Activated CD8-positive, alpha-beta memory T cell treated with anti-CD3 and anti-CD28 coated beads, Interleukin-2, amount 10 ng/mL, durations not matched to agents 7 days and 5 days (primary cell): Measurements from ENCODE around the gene TACC3. TPM values are rescaled to one million over a fixed set of nuclear protein-coding genes. Genes with fewer than 3 reads are reported as not detected.

Source experiments
- ATAC-seq: fragments of 150-1000 bp; cut with Tn5 transposase; one replicate; pipeline ENCODE4 v1.10.0; 2021; ENCODE audit warnings: moderate library complexity
- CTCF ChIA-PET: fragments of 350-600 bp; sonication (Branson Sonifier 250); formaldehyde crosslinking; loops from one replicate; lab custom pipeline; 2021; ENCODE audit warnings: antibody characterized with exemption; lab: Charles Lee
- DNase-seq: peaks from one replicate; pipeline ENCODE4 v3.0.0-alpha.2; 2020
- H3K27ac Mint-ChIP-seq: one replicate; pipeline ENCODE4 v1.8.0; 2021; ENCODE audit warnings: mild to moderate bottlenecking, mixed read lengths
- H3K27me3 Mint-ChIP-seq: one replicate; pipeline ENCODE4 v1.8.0; 2021; ENCODE audit warnings: mixed read lengths
- H3K36me3 Mint-ChIP-seq: one replicate; pipeline ENCODE4 v1.8.0; 2021; ENCODE audit warnings: mild to moderate bottlenecking, mixed read lengths
- H3K4me1 Mint-ChIP-seq: one replicate; pipeline ENCODE4 v1.8.0; 2021; ENCODE audit warnings: mixed read lengths
- H3K4me3 Mint-ChIP-seq: one replicate; pipeline ENCODE4 v1.8.0; 2021; ENCODE audit warnings: mild to moderate bottlenecking, moderate library complexity, mixed read lengths
- H3K9me3 Mint-ChIP-seq: one replicate; pipeline ENCODE4 v1.8.0; 2022; ENCODE audit warnings: low read depth, mixed read lengths
- total RNA-seq, 2 experiments: library from RNA; stranded (reverse); gene quantifications; one replicate each; pipeline ENCODE4 v1.2.3, GENCODE V29; 2021

Gene TACC3
- total RNA-seq, 2 experiments from 2014 or later: 246 to 315 TPM

DNA sequence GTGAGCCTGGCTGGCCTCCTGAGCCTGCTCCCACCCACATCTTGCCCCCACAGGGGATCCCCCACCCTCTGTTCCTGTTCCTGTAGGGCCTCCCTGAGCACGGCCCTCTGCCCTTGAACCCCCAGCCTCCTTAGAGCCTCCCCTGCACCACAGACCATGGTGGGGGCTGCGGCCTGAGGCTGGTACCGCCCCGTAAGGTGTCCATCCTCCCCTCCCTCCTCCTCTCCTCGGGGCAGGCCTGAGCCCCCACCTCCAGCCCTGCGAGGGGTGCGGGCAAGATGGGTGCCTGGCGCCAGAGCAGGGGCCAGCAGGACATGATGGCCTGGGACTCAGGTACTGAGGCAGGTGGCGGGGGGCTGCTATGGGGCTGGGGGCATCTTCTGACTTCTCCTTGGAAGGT lies 43.3 kb downstream of the TACC3 start:
- no peak overlapping the region for H3K4me3 Mint-ChIP-seq
- H3K27me3 Mint-ChIP-seq: peaks cover 21% of the 10 kb centered on the region
- no peak overlapping the region for H3K27ac Mint-ChIP-seq
- no peak for DNase-seq
- no peak for ATAC-seq
- H3K9me3 Mint-ChIP-seq: no peaks in the 10 kb centered on the region
- H3K36me3 Mint-ChIP-seq: no peaks in the 10 kb centered on the region
- CTCF ChIA-PET: interaction anchor here (1.0 kb wide), 1 partner anchor 18 kb away, joined by 3 read pairs; no protein-coding TSS in a partner anchor
- H3K4me1 Mint-ChIP-seq: no peaks in the 10 kb centered on the region

DNA sequence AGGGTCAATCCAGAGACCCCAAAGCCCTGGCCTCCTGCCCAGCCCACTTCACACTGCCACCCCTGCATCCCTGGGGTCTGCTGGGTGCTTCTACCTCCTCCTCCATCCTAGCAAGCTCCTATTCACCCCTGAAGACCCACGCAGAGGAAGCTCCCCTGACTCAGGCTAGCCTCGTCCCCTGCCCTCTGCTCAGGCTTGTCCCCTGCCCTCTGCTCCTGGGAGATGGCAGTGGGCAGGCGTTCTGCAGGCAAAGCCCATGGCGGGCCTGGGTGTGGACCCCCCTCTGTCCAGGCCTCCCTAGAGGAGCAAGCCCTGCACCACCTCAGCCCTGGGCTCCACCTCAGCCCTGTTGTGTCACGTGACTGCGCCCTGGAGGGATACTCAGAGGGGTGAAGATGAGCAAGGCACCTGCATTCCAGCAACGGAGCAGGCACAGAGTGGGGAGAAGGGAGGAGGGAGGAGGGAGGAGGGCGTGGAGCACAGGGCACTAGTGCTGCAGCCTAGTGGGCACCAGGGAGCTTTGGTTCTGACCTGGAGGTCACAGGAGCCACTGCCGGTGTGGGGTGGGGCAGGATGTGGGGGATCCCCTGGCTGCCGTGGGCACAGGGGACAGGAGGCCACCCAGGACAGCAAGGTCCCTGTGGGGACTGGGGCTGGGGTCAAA lies 44.2 kb downstream of the TACC3 start:
- Mint-ChIP-seq H3K36me3 (no peaks in the 10 kb centered on the region), H3K4me3 (no peak overlapping the region), H3K4me1 (no peaks in the 10 kb centered on the region), H3K27ac (no peak overlapping the region), H3K27me3 (peaks cover 21% of the 10 kb centered on the region), H3K9me3 (no peaks in the 10 kb centered on the region)
- CTCF ChIA-PET: interaction anchor here (1.0 to 1.2 kb wide), 2 partner anchors 18 to 19 kb away, joined by 3 read pairs; no protein-coding TSS in a partner anchor
- DNase-seq (no peak), ATAC-seq (no peak)

DNA sequence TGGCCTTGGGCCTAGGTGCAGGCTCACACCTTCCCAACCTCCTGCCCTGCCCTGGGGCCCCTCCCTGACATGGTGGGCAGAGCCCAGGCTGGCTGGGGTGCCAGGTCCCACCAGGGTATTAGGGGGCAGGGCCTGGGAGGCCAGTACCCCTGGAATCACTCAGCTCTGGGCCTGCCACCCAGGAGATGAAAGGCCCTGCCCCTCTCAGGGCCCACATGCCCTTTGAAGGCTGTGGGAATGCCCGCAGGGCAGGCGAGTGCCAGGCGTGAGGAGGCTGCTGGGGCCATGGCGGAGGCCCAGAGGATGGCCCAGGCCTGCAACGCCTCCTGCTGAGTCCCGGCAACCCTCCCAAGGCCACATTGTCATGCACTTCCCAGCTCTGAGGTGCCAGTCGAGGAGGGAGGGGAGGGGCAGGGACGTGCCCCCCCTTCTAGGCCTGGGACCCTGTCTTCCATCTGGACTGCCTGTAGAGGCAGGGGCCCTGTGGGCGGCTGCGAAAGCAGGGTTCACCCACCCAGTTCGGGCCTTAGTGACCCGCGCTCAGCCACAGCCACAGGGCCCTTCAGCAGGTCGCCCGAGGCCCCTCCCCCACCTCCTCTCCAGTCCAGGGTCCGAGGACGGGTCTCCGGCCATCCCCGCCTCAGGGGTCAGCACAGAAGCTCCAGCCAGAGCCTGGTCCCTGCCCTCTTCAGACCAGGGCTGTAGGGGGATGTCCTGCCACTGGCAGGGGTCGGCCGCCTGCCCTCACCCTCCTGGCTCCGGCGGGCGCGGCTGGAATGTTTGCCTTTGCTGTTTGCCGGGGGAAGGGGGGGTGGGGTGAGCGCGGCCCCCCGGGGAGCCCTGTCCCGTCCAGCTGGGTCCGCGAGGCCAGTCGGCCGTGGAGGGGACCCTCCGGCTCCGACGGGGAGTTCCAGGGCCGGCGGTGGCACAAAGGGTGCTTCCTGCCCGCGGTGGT lies 45.1 kb downstream of the TACC3 start:
- no peaks in the 10 kb centered on the region for H3K36me3 Mint-ChIP-seq
- no peaks in the 10 kb centered on the region for H3K4me1 Mint-ChIP-seq
- no peak overlapping the region for H3K27ac Mint-ChIP-seq
- no peaks in the 10 kb centered on the region for H3K9me3 Mint-ChIP-seq
- CTCF ChIA-PET: interaction anchor here (1.2 kb wide), 1 partner anchor 18 kb away, joined by 3 read pairs; no protein-coding TSS in a partner anchor
- H3K4me3 Mint-ChIP-seq: no peak overlapping the region
- peaks cover 21% of the 10 kb centered on the region for H3K27me3 Mint-ChIP-seq
- DNase-seq (no peak), ATAC-seq (no peak)

DNA sequence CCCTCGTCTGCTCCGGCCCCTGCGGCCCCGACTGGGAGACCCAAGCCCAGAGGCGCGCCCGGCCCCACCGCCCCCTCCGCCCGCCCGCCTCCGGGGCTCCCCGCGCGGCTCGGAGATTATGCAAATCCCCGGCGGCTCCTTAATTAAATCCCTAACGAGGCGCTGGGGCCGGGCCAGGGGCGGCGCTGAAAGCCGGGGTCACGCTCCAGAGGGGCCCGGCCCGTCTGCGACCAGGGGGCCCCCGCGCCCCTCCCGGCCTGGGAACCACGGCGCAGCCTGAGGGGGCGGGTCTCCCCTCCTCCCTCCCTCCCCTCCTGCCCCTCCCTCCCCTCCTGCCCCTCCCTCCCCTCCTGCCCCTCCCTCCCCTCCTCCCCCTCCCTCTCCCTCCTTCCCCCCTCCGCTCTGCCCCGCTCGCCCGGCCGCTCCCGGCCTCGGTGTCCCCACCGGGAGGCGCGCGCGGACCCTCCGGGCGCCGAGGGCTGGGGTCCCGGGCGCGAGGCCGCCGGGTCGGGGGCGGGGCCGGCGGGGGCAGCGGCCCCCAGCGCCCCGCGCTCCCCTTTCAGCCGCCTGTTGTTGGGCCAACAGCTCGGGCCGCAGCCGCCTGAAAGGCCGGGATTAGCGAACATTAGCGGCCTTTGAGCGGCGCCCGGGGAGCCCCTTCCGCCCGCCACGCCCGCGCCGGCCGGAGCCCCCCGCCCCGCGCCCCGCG lies 45.9 kb downstream of the TACC3 start:
- CTCF ChIA-PET: interaction anchor here (1.1 to 1.2 kb wide), 2 partner anchors 15 to 19 kb away, joined by 4 read pairs; no protein-coding TSS in a partner anchor
- DNase-seq (no peak), ATAC-seq (no peak)
- peaks cover 2% of the 10 kb centered on the region for H3K4me1 Mint-ChIP-seq
- H3K36me3 Mint-ChIP-seq: no peaks in the 10 kb centered on the region
- H3K27me3 Mint-ChIP-seq: peaks cover 21% of the 10 kb centered on the region
- no peak overlapping the region for H3K4me3 Mint-ChIP-seq
- H3K9me3 Mint-ChIP-seq: no peaks in the 10 kb centered on the region
- H3K27ac Mint-ChIP-seq: no peak overlapping the region

DNA sequence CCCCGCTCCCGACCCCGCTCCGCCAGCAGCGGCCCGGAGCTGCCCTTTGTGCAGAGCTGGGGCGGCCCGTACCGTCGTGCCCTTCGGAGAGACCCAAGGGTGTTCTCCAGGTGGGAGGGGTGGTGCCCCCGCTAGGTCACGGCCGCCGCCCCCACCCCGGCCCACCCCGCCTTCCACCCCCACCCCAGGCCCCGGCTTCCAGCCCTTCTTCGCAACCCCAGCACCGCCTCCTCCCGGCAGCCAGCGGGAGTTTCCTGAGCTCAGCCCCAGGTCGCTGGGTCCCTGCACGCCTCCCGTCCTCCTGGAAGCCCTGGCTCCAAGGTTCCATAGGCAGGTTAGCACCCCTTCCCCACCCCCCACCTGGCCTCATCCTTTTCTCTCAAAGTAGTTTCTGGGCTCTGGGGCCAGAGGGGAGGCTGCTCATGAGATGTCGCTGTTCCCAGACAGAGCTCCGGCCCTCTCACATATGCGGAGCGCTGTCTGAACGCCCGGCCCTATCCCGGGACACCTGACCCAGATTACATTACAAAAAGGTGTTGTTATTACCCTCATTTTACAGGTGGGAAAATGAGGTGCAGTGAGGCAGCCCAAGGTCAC lies 46.5 kb downstream of the TACC3 start:
- CTCF ChIA-PET: interaction anchor here (1.1 to 1.2 kb wide), 2 partner anchors 16 to 19 kb away, joined by 4 read pairs; no protein-coding TSS in a partner anchor
- H3K27me3 Mint-ChIP-seq: peaks cover 18% of the 10 kb centered on the region
- no peaks in the 10 kb centered on the region for H3K36me3 Mint-ChIP-seq
- DNase-seq (no peak), ATAC-seq (no peak)
- no peak overlapping the region for H3K4me3 Mint-ChIP-seq
- H3K9me3 Mint-ChIP-seq: no peaks in the 10 kb centered on the region
- no peak overlapping the region for H3K27ac Mint-ChIP-seq
- peaks cover 2% of the 10 kb centered on the region for H3K4me1 Mint-ChIP-seq

DNA sequence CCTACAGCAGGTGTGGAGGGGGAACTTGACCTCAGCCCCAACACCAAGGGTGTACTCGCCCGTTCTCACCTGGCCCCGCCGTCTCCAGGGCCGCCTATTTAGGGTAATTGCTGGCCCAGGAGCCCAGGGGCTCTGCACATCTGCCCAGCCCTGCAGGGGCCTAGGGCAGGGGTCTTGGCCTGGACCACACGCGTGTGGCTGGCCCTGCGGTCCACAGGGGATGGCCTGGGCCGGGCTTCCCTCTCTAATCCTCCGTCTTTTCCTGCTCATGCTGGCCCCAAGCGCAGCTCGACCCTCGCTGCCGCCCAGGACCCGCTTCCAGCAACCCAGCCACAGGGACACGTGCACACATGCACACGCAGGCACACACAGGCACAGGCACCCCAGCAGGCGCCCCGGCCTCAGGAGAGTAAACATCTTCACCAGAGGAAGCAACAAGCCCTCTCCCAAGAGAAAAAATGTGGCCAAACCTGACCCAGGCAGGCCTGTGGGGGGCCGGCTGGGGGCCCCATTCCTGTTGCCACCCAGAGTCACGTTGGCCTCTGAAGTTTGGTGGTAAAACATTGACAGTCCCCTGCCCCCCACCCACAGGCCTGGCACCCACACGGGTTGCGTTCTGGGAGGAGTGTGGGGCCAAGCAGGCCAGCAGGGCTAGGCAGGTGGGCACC lies 47.2 kb downstream of the TACC3 start:
- peaks cover 2% of the 10 kb centered on the region for H3K4me1 Mint-ChIP-seq
- ATAC-seq (no peak), DNase-seq (no peak)
- CTCF ChIA-PET: interaction anchor here (1.1 to 1.2 kb wide), 2 partner anchors 16 to 20 kb away, joined by 4 read pairs; no protein-coding TSS in a partner anchor
- H3K27ac Mint-ChIP-seq: no peak overlapping the region
- H3K9me3 Mint-ChIP-seq: no peaks in the 10 kb centered on the region
- H3K36me3 Mint-ChIP-seq: no peaks in the 10 kb centered on the region
- H3K4me3 Mint-ChIP-seq: no peak overlapping the region
- H3K27me3 Mint-ChIP-seq: peaks cover 18% of the 10 kb centered on the region

DNA sequence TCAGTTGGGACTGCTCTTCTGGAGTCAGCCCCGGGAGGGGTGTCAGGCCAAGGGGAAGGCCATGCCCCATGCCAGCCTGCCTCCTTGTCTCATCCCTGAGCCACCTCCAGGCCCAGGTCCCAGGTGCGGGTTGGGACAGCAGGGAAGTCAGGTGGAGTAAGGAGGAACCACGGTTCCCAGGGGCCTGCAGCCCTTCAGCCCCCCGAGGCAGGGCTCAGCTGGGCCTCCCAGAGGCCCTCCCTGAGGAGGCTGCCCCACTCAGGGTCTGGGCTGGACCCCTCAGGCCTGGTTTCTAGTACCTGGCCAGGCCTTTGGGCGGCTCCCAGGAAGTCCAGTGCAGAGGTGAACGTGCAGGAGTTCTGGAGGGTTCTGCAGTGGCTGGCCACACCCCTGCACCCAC lies 48.4 kb downstream of the TACC3 start:
- no peak overlapping the region for H3K27ac Mint-ChIP-seq
- H3K4me3 Mint-ChIP-seq: no peak overlapping the region
- DNase-seq: no peak
- no peaks in the 10 kb centered on the region for H3K36me3 Mint-ChIP-seq
- no peak for ATAC-seq
- peaks cover 2% of the 10 kb centered on the region for H3K4me1 Mint-ChIP-seq
- H3K9me3 Mint-ChIP-seq: no peaks in the 10 kb centered on the region
- peaks cover 11% of the 10 kb centered on the region for H3K27me3 Mint-ChIP-seq
- CTCF ChIA-PET: no interaction called here

DNA sequence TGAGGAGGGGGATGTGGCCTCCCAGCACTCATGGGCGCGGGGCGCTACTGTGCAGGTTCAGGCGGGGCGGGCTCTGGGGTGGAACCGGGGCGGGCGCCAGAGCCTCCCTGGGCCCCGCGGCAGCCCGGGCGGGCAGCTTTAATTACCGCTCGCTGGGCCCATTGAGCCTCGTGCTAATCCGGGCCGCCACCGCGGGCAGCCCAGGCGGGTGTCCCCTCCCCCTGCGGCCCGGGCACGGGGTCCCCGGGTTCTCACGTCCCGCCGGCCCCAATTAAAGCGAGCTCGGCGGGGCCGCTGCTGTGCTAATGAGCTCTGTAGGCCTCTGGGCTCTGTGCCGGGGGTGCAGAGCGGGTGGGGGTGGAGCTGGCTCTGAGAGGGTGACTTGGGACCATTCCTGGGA lies 48.9 kb downstream of the TACC3 start:
- H3K4me3 Mint-ChIP-seq: no peak overlapping the region
- no peak overlapping the region for H3K27ac Mint-ChIP-seq
- H3K4me1 Mint-ChIP-seq: peaks cover 2% of the 10 kb centered on the region
- no peak for DNase-seq
- H3K9me3 Mint-ChIP-seq: no peaks in the 10 kb centered on the region
- H3K27me3 Mint-ChIP-seq: peaks cover 11% of the 10 kb centered on the region
- CTCF ChIA-PET: no interaction called here
- ATAC-seq: no peak
- no peaks in the 10 kb centered on the region for H3K36me3 Mint-ChIP-seq

DNA sequence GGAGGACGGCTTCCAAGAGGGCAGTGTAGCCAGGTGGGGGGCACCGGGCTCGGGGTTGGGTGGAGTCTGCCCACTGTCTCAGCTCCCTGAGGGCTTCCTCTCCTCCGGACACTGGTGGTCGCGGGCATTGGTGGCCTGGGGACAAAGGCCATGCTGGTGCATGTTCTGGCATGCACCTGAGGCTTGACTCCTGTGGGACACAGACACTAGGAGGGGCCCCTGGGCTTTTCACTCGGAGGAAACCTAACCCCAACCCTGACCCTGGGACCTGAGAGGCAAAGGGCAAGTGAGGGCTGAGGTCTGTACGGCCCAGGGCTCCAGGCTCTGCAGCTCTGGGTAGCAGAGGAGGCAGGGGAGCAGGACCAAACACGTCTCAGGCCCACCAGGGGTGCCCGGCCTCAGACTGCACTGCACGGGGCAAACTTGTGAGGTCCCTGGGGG lies 49.5 kb downstream of the TACC3 start:
- Mint-ChIP-seq H3K4me1 (peaks cover 2% of the 10 kb centered on the region), H3K27me3 (peaks cover 8% of the 10 kb centered on the region), H3K36me3 (no peaks in the 10 kb centered on the region), H3K4me3 (no peak overlapping the region), H3K27ac (no peak overlapping the region), H3K9me3 (no peaks in the 10 kb centered on the region)
- CTCF ChIA-PET: no interaction called here
- no peak for ATAC-seq
- DNase-seq: no peak

DNA sequence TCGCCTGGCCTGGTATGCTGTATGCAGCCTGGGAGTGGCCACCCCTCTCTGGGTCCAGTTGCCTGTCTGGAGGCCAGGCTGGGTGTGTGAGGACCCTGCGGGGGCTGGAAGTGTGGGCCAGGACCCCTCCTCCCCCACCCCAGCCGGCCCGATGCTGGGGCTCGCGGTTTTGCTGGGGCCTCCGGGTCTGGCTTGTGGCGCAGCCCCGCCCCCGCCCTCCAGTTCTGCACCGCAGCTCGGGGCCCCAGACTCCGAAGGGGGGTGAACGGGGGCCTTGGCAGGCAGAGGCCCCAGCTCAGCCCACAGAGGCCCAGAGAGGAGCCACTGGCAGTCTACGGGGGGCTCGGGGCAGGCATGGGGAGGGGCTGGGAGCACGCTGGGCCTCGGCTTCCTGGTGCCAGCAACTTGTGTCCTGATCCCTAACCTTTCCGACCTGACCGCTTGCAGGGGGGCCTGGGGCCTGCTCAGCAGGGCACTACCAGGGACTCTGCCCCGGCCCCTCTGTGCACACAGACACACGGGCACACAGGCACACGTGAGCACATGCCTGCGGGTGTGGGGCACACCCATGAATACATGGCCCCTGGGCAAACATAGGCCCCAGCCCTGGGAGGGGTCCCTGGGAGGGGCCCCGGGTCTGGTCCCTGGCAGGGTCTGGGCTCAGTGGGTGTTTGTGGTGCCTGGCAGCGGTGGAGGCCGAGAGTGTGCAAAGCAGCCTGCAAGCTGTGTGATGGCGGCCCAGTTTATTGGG lies 50.4 kb downstream of the TACC3 start:
- H3K27me3 Mint-ChIP-seq: peaks cover 8% of the 10 kb centered on the region
- H3K4me3 Mint-ChIP-seq: no peak overlapping the region
- no peak overlapping the region for H3K27ac Mint-ChIP-seq
- ATAC-seq (no peak), DNase-seq (no peak)
- CTCF ChIA-PET: no interaction called here
- H3K4me1 Mint-ChIP-seq: peaks cover 2% of the 10 kb centered on the region
- no peaks in the 10 kb centered on the region for H3K9me3 Mint-ChIP-seq
- H3K36me3 Mint-ChIP-seq: no peaks in the 10 kb centered on the region

DNA sequence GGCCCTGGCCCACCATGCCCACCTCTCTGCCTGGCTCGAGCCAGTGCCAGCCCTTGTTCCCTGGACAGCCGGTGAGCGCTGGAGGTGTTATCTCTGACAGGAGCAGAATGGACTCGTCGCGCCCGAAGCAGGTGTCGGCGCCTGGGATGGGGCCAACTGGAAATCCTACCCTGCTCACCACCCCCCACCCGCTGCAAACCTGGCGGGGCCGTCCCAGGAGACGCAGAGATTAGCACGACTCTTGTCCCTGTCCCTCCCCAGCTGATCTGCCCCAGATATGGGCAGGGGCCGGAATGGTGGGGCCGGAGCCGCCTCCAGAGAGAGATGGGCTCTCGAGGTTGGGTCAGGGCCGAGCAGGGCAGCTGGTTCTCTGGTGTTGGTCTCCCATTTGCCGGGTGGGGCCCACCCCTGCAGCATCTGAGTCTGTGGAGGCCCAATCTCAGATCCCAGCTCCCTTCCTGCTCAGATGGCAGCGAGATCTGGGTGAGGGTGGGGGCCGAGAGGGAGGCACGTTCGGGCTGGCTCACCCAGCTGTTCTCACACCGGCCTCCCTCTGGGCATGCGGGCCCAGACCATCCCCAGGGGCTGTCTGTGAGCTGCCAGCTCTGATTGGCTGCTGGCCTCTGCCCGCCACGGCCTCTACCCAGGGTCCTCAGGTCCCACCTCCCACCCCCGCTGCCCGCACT lies 51.7 kb downstream of the TACC3 start:
- ATAC-seq (no peak), DNase-seq (no peak)
- Mint-ChIP-seq H3K27ac (no peak overlapping the region), H3K27me3 (peaks cover 7% of the 10 kb centered on the region), H3K4me3 (no peak overlapping the region), H3K9me3 (no peaks in the 10 kb centered on the region), H3K36me3 (no peaks in the 10 kb centered on the region), H3K4me1 (peaks cover 2% of the 10 kb centered on the region)
- CTCF ChIA-PET: interaction anchor here (1.1 kb wide), 1 partner anchor 16 kb away, joined by 3 read pairs; no protein-coding TSS in a partner anchor
